Caki2 (cell line): ENCODE data around the gene COG8. TPM values are rescaled to one million over a fixed set of nuclear protein-coding genes. Genes with fewer than 3 reads are reported as not detected.
"Not testable (repeated sequence)": the region's sequence is repeated elsewhere in the genome, so short reads cannot be mapped to it uniquely, and the experiment has no call there.

Source experiments
- DNase-seq: peaks from one replicate; pipeline ENCODE4 v3.0.0-alpha.2; 2015; ENCODE audit warnings: low read depth
- in situ Hi-C: cut with HindIII; loops from 2 replicates; pipeline ENCODE4 v1.10.0; 2016; ENCODE audit warnings: low sequenced_read_pairs, low pct_unique_long_range_greater_than_20kb, mixed read lengths
- total RNA-seq: library from RNA; depleted of rRNA; stranded (reverse); fragments of >200 nt; shearing (Covaris generic); gene quantifications from 2 replicates; pipeline ENCODE4 v1.2.3, GENCODE V29; 2014; ENCODE audit warnings: low replicate concordance; rRNA removed

Gene COG8
- total RNA-seq, 1 experiment from 2014 or later: 56.2 TPM

DNA sequence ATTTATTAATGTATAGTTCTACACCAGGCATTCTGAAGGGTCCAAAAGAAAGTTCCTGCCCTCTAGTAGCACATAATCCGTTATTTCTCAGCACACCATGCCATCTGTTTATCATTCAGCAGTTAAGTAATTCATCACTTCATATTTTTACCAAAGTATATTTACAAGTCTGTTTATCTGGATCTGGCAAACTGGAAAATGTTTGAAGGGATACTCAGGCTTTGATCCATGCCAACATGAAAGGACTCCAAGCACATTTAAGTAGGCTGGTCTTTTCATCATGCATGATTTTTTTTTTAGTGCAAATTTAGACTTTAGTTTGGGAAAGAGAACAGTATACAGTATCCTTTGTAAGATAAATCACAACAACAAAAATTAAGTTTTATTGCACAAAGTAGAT, 32.3 kb downstream of the COG8 start:
- in situ Hi-C loops: no loop called here

DNA sequence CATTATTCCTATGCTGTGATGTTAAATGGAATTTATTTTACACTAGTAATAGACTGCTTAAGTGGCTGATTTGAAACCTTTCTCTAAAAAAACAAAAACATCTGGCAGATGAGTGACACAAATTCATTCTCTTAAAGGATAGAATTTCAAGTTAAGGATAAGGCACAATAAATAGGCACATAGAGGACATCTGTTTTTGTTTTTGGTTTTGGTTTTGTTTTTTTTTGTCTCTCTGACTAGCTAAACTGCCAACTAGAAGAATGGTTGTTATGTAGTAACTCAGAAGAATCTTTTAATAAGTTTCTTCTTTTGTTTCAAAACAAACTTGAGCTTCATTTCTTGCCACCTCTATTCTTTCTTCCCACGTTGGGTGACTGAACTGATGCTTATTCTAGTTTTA, 33.3 kb downstream of the COG8 start:
- DNase-seq: no peak
- in situ Hi-C loops: no loop called here

More for the DNA sequence above, 32.3 kb downstream of the COG8 start:
- DNase-seq: no peak

DNA sequence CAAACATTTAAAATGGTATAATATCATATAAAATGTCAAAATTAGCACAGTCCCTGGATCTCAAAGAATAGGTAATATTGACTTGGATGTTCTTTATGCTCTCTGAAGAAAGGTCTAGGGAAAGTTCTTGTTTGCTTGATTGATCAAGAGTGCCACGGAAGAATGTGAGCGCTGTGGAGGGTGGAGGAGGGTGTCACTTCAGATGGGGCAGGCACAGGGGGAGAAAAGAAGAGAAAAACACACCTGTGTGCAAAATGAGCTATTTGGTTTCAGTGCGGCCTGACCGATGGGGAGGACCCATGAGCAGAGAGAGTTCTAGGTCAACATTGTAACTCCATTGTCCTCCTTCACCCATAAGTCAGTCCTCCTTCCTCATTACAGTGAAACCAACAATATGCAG, 37.1 kb downstream of the COG8 start:
- in situ Hi-C loops: no loop called here
- no peak for DNase-seq

DNA sequence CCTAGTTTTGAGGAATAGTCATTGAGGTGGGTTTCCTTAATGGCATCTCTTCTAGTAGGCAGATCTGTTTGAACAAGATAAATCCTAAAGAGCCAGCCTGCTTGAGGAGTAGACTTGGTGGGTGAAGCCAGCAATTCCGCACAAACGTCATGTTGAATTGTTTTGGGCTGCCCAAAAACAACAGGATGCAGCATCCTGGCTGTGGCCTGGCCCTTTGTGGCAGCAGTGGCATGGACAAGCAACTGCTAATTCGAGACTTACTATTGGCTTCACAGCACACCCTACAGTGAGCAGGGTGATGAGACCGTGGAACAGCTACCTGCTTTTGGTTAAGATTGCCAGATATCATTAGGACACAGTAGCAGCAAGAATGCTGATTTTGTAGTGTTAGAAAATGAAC, 37.5 kb downstream of the COG8 start:
- in situ Hi-C loops: no loop called here
- no peak for DNase-seq

DNA sequence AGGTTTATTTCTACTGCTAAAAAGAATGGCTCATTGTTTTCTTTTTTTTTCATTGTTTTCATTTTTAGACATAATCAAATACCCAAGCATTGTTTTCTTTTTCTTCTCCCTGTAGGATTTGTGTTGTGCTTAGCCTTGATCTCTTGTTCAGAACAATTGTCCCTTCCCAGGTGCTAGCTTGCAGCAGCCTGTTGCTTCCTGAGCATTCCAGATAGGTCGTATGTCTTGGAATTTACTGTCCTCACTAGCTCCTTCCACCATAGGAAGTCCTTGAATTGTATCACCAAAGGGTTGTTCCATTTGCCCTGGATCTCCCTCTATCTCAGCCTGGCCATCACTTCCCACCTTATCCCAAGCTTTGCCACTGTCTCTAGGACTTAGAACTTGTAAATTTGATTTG, 38.2 kb downstream of the COG8 start:
- in situ Hi-C loops: no loop called here
- no peak for DNase-seq

DNA sequence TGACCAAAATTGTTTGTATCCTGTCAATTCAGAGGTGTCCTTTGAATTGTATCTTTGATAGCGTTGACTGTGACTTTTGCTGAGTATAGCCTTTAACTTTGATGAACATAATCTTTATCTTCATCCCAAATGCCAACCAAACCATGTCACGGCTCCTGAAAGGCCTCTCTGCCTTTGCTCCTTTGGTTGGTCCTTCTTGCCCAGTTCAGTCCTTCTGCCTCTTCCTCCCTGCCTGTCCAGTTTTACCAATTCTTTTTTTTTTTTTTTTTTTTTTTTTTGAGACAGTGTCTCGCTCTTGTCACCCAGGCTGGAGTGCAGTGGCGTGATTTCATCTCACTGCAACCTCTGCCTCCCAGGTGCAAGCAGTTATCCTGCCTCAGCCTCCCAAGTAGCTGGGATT, 41.1 kb downstream of the COG8 start:
- no peak for DNase-seq
- in situ Hi-C loops: no loop called here

DNA sequence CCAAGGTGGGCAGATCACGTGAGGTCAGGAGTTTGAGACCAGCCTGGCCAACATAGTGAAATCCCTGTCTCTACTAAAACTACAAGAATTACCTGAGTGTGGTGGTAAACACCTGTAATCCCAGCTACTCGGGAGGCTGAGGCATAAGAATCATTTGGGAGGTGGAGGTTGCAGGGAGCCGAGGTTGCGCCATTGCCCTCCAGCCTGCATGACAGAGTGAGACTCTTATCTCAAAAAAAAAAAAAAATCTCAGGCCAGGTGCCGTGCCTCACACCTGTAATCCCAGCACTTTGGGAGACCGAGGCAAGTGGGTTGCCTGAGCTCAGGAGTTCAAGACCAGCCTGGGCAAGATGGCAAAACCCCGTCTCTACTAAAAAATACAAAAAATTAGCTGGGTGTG, 42.6 kb downstream of the COG8 start:
- DNase-seq, in situ Hi-C loops: not testable (repeated sequence)

DNA sequence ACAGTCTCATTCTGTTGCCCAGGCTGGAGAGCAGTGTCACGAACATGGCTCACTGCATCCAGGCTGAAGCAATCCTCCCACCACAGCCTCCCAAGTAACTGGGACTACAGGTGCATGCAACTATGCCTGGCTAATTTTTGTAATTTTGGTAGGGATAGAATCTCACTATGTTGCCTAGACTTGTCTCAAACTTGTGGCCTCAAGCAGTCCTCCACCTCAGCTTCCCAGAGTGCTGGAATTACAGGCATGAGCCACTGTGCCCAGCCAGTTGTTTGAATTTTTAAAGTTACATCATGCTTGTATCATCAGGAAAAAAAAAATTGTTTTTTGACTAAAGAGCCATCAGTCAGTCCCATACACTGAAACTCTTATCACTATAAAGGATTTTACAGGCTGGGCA, 45.3 kb downstream of the COG8 start:
- no peak for DNase-seq
- in situ Hi-C loops: no loop called here

DNA sequence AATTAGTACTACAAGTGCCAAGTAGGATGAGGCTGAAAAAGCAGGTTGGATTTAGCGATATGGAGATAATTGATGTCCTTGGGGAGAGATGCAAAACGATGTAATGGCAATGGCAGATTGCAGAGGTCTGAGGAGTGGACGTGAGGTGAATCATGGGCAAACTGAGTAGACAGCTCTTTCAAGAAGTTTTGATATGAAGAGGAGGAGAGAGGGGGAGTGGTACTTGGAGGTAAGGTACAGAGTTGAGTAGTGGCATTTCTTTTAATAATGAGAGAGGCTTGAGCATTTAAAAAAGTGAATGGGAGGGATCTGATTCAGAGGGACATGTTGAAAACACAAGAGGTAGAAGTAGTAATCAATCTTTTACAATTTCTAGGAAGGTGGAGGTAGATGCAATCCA, 46.0 kb downstream of the COG8 start:
- DNase-seq: no peak
- in situ Hi-C loops: no loop called here

DNA sequence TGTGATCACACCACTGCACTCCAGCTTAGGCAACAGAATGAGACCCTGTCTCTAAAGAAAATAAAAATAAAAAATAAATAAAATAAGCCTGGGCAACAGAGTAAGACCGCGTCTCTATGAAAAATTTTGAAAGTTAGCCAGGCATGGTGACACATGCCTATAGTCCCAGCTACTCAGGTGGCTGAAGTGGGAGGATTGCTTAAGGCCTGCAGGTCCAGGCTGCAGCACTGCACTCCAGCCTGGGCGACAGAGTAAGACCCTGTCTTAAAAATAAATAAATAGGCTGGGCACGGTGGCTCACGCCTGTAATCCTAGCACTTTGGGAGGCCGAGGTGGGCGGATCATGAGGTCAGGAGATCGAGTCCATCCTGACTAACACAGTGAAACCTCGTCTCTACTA, 47.7 kb downstream of the COG8 start:
- DNase-seq, in situ Hi-C loops: not testable (repeated sequence)

DNA sequence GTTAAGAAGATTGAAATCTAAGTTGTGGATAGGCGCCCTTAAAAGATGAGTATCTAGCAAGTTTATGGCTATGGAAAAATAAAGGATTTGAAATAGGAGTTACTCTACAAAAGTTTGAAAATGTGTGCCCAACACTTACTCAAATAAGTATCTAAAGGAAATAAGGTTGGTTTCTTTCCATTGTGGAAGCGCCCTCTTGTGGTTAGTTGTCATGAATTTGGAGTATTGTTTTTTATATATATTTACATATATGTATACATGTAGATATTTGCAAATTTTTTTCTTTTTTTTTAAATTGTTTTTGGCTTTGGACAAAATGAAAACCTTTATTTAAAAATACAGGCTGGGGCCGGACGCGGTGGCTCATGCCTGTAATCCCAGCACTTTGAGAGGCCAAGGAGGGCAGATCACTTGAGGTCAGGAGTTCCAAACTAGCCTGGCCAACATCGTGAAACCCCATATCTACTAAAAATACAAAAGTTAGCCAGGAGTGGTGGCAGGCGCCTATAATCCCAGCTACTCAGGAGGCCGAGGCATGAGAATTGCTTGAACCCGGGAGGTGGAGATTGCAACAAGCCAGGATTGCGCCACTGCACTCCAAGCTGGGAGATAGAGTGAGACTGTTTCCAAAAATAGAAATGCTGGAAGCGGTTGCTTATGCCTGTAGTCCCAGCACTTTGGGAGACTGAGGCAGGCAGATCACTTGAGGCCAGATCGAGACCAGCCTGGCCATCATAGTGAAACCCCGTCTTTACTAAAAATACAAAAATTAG, 52.2 kb downstream of the COG8 start:
- in situ Hi-C loops: no loop called here

DNA sequence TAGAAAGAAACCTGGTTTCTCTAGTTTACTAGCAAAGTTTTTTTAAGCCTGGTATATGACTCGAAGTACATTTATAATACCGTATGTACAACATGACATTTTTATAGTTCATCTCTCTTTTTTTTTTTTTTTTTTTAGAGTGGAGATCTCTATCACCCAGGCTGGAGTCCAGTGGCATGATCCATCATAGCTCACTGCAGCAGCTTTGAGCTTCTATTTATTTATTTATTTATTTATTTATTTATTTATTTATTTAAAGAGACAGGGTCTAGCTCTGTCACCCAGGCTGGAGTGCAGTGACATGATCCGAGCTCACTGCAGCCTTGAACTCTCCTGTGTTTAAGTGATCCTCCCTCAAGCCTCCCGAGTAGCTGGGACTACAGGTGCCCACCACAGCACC, 54.1 kb downstream of the COG8 start:
- no peak for DNase-seq
- in situ Hi-C loops: no loop called here

More for the DNA sequence above, 52.2 kb downstream of the COG8 start:
- peak; percentile 27 for DNase-seq

DNA sequence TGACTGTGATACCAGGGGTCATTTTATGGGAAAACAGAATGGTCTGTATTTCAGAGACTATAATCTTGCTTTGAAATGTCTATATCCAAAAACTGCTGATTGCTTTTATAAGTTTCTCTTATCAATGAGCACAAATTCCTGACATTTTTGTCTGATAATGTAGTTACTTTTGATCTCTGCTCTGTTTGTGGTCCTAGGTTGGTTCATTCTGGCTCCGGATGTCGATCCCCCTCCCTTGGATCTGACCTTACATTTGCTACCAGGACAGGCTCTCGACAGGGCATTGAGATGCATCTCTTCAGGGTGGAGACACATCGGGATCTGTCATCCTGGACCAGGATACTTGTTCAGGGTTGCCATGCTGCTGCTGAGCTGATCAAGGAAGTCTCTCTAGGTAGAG, 55.5 kb downstream of the COG8 start:
- in situ Hi-C loops: no loop called here
- DNase-seq: no peak

DNA sequence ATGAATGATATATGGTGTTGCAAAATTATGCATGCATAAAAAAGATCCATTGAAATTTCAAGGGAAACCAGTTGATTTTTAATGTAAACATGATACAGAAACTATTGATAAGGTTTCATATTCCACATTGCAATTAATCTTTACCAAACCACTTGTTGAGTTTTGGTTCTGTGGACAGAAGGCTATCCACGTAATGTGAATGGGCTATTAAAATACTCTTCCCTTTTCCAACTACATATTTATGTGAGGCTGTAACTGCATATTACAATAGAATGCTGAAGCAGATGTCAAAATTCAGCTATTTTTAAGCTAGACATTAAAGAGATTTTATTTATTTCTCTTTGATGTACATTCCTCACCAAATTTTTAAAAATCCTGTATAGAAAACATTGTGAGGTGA, 62.0 kb downstream of the COG8 start:
- in situ Hi-C loops: no loop called here
- DNase-seq: no peak

Other genes with a start within 250 kb of the COG8 start
- gene HAS3, start 233.9 kb downstream of the COG8 start, total RNA-seq: 21.1 and 35.9 TPM in 2 replicates
- gene CHTF8, start 207.0 kb downstream of the COG8 start, total RNA-seq: 191 and 253 TPM in 2 replicates
- gene UTP4, start 206.9 kb downstream of the COG8 start, total RNA-seq: 56.1 and 97.9 TPM in 2 replicates
- gene SNTB2, start 152.4 kb downstream of the COG8 start, total RNA-seq: 4.8 and 5.7 TPM in 2 replicates
- gene VPS4A, start 28.2 kb downstream of the COG8 start, total RNA-seq: 33.2 and 38.9 TPM in 2 replicates
- 21.5 and 26.7 TPM in 2 replicates for gene PDF, start 9.0 kb downstream of the COG8 start, total RNA-seq
- gene NIP7, start 208 bp upstream of the COG8 start, total RNA-seq: 18.7 and 25.7 TPM in 2 replicates
- 4.1 TPM in 1 of 2 replicates, not detected in the other for gene TMED6, start 12.2 kb upstream of the COG8 start, total RNA-seq
- gene TERF2, start 46.4 kb upstream of the COG8 start, total RNA-seq: 11.4 and 23.7 TPM in 2 replicates
- gene CYB5B, start 85.1 kb upstream of the COG8 start, total RNA-seq: 119 and 138 TPM in 2 replicates
- gene NFAT5, start 226.4 kb upstream of the COG8 start, total RNA-seq: 6.1 and 19.9 TPM in 2 replicates